Stimulated activated CD8-positive, alpha-beta memory T cell treated with anti-CD3 and anti-CD28 coated beads, Interleukin-7, amount 100 ng/mL, for 24 hours (primary cell): ENCODE data around the gene ZNF574.
A peak's percentile ranks its signal among the peaks of the same experiment; 100 is the strongest.
"Not testable (repeated sequence)": the region's sequence is repeated elsewhere in the genome, so short reads cannot be mapped to it uniquely, and the experiment has no call there.

Experiments
- DNase-seq: peaks from one replicate; pipeline ENCODE4 v3.0.0-alpha.2; 2020; ENCODE audit warnings: low read depth

The ZNF574 gene, protein sequence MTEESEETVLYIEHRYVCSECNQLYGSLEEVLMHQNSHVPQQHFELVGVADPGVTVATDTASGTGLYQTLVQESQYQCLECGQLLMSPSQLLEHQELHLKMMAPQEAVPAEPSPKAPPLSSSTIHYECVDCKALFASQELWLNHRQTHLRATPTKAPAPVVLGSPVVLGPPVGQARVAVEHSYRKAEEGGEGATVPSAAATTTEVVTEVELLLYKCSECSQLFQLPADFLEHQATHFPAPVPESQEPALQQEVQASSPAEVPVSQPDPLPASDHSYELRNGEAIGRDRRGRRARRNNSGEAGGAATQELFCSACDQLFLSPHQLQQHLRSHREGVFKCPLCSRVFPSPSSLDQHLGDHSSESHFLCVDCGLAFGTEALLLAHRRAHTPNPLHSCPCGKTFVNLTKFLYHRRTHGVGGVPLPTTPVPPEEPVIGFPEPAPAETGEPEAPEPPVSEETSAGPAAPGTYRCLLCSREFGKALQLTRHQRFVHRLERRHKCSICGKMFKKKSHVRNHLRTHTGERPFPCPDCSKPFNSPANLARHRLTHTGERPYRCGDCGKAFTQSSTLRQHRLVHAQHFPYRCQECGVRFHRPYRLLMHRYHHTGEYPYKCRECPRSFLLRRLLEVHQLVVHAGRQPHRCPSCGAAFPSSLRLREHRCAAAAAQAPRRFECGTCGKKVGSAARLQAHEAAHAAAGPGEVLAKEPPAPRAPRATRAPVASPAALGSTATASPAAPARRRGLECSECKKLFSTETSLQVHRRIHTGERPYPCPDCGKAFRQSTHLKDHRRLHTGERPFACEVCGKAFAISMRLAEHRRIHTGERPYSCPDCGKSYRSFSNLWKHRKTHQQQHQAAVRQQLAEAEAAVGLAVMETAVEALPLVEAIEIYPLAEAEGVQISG

GRCh38 chr19:42075616-42076379 is at the start of gene ZNF574:
Gene ZNF574 (plus strand): TSS chr19:42076166. CDS start chr19:42078607, 2,441 bp downstream.
- DNase-seq: peak; percentile 90

GRCh38 chr19:42028304-42029216 is 47.4 kb upstream of the ZNF574 start:
- no peak for DNase-seq

DNA sequence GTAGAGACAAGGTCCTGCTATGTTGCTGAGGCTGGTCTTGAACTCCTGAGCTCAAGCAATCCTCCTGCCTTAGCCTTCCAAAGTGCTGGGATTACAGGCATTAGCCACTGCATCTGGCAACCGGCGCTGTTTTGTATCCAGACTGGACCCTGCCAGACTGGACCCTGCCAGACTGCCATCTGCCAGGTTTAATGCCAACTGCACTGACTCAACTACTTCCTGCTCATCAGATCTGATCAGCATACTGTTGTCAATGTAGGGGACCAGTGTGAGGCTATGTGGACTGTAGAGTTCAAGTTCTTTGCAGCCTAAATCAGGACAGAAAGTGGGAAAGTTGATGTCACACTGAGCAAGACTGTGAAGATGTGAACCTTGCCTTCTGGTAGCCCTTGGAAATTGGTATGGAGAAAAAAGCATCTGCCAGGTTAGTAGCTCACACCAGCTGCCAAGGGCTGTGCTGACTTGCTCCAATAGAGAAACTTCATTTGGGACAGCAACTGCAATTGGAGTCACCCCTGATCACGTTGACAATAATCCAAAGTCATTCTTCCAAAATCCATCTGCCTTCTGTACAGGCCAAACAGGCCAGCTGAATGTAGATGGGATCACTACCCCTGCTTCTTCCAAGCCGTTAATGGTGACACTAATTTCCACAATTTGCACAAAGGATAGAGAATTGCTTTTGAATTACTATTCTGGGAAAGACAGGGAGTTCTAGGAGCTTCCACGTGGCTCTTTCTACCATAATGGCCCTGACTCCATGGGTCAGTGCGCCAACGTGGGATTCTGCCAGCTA is 45.1 kb upstream of the ZNF574 start:
- DNase-seq: no peak

DNA sequence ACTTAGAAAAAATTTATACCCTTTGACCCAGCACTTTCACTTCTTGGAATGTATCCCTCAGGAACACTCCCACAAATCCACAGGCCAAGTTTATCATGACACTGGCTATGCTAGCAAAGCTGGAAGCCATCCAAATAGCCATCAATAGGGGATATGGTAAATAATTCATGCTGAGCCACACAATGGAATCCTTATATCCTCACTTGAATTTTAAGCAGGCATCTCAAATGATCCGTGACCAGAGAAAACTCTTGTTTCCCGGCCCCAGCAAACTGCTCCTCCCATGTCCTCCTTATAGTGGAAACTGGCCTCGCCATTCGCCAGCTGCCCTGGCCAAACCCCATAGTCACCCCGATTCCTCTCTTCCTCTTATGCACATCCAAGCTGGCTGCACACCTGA is 43.5 kb upstream of the ZNF574 start:
- no peak for DNase-seq

GRCh38 chr19:42033413-42033812 is 42.6 kb upstream of the ZNF574 start:
- no peak for DNase-seq

DNA sequence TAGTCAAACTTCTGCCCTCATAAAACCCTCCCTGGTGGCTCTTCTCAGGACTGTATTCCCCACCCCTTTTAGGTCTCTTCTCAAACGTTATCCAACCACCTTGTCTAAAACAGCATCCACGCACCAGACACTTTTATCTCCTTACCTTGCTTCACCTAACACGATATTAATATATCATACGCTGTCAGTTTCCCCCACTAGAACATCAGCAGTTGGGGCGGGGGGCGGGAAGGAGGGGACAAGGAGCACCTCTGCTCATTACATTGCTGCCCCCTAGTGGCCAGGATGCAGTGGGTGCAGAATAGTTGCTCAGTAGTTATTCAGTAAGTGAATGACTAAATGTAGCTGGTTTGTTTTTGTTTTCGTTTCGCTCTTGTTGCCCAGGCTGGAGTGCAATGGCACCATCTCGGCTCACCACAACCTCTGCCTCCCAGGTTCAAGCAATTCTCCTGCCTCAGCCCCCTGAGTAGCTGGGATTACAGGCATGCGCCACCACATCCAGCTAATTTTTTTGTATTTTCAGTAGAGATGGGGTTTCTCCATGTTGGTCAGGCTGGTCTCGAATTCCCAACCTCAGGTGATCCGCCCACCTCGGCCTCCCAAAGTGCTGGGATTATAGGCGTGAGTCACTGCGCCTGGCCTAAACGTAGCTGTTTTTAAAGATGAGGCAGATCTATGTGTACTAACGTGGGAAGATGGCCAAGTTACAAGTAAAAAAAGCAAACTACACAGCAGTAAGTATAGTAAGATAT is 41.1 kb upstream of the ZNF574 start:
- DNase-seq: peak; percentile 24

DNA sequence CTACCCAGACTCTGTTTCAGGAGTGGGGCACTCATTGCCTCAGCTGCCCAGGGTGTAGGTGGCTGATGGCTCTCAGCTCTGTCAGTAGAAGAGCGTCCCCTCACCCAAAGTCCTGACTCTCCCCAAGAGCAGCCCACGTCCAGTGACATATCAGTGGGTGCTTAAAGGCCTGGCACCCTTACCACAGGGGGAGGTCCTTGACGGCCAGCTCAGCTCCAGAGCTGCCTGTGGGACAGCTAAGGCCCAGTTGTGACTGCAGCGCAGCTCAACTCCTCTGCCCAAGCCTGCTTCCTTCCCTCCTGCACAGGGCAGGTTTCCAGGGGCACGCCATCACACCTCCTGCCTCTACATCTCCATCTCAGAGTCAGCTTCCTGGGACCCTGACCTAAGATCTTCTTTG is 38.3 kb upstream of the ZNF574 start:
- no peak for DNase-seq

DNA sequence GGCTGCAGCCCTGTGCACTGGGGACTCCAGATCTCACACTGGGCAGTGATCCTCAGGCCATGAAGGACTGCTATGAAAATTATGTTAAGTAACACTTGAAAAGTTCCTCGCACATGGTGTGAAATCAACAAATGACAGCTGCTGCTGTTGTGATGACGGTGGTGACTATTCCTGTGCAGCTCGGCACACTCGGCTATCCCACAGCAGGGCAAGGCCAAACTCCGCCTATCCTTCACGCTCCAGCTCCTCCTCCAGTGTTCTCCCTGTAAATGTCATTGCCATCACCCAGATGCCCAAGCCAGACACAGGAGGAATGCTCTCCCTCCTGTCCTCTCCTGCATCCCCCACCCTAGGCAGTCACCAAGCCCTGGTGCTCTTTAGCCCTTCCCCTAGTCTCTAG is 37.3 kb upstream of the ZNF574 start:
- no peak for DNase-seq

- DNase-seq: no peak
These were observed 35.9 kb upstream of the ZNF574 start for GRCh38 chr19:42040031-42040430.

- not testable (repeated sequence) for DNase-seq
These were observed 35.5 kb upstream of the ZNF574 start for GRCh38 chr19:42040491-42040890.

GRCh38 chr19:42042455-42043170 is 33.4 kb upstream of the ZNF574 start:
- DNase-seq: no peak

DNA sequence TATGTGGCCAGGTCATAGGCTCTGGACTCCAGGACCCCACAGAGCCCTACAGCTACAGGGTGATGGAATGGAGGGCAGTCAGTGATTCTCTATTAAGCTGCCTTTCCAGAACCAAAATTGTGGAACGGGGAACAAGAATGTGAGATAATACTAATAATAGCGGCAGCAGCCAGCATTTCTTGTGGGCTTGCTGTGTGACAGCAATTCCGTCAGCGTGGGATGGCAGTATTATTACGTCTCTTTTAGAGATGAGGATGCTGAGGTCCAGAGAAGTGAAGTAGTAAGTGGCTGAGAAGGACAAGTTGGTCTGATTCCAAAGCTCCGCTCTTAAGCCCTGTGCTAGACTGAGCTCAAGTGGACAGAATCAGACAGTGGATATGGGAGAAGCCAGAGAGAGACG is 30.4 kb upstream of the ZNF574 start:
- no peak for DNase-seq

GRCh38 chr19:42048992-42049391 is 27.0 kb upstream of the ZNF574 start:
- no peak for DNase-seq

DNA sequence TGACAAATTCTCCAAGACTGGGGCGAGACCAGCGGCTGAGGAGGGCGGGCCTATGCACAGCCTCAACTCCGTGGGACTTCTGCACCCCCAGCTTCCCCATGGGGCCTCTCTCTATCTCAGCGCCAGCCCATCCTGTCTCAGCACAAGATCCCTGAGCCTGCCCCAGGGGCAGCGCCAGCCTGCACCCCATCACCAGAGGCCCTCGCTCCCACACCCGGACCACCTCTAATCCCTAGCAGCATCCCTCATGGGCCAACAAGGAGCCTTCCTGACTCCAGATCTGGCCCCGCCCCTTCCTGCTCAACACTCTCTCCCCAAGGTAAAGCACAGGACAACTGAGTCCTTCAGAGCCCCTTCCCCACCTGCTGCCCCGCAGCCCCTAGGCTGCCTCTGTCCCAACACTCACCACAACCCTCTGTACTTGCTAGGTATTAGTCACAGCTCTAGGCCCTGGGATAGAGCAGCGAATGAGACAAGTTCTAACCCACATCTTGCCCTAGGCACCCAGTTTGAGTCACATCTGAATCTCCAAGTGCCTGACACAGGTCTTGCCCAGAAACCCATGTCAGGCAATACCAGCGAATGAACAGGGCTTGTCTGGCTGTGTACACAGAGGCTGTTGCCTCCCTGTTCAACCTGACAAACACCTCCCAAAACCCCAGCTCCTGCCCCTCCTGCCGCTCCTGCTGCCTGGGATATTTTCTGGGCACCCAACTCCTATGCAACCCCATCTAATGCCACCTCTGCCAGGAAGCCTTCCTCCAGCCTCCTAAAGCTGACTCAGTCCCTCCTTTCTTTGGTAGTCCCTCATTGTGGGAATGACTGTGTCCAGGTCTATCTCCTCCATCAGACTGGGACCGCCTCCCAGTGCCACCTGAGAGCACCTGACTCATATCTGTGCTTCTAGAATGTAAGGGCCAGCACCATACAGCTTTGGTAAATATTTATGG is 24.5 kb upstream of the ZNF574 start:
- no peak for DNase-seq

- DNase-seq: no peak
These were observed 23.6 kb upstream of the ZNF574 start for GRCh38 chr19:42052241-42052863.

DNA sequence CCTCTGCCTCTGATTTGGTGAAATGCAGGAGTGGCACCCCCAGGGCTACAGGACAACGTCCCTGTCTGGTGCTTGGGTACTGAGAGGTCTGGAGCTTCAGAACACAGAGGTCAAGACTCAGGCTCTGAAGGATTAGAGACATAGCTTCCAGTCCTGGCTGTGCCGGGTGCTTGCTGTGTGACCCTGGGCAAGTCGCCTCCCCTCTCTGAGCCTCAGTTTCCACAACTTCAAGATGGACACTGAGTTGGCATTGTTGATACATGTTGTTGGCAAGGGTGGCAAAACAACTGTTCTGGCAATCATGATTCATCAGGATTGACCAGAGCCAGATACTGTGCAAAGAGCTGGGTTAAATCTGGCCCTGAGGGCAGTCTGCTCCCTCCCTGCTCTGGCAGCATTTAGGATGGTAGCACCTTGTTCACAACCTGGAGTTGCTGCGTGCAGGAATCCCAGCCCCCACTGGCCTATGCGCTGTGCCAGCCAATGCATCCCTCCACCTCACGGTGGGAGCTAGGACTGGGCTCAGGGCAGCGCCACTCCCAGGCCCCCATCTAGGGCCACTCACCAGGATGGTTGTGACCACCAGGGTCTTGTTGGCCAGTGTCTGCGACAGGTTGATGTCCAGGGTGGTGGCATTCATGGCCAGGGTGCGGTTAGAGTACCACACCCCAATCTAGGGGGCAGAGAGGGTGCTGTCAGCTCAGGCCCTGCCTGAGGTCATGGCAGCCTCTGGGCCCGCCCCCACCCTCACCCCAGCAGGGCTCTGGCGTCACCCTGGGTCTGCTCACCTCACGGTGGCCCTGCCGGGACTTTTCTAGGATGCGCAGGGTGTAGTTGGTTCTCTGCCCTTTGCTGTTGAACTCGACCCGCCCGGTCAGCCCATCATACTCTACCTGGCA is 22.7 kb upstream of the ZNF574 start:
- DNase-seq: no peak
